HG03354 (cell line): Measurements from ENCODE around the gene PBX3.

Source experiments
- ATAC-seq: cut with Tn5 transposase; IDR thresholded peaks from one replicate; pipeline ENCODE4 v1.9.1; 2021; ENCODE audit warnings: mild to moderate bottlenecking; ENCODE audit not compliant: unreplicated experiment, poor library complexity, severe bottlenecking

The PBX3 gene

GRCh38 chr9:125963932-125964331 lies 216.8 kb downstream of the PBX3 start:
- ATAC-seq, result no peak

DNA sequence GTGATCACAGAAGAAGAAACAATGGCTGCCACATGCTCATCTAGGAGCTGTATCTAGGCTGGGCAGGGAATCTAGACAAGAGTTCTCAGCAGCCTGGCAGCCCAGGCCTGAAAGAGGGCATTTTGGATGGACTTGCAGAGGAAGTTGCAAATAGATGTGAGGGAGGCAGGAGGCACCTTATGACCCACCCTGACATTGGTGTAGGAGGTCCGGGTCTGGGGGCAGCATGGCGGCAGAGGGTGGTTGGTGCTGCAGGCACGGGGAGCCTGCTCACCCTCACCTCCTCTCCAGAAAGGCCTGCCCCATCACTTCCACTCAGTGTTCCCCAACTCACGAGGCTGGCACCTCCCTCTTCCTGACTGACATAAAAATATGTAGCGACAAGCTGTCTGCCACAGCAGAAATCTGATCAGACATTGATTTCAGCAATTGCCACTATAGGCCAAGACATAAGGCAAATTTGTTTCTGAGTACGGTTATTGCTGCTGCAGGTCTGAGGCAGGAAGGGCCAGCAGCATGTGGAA lies 217.6 kb downstream of the PBX3 start:
- no peak for ATAC-seq

DNA sequence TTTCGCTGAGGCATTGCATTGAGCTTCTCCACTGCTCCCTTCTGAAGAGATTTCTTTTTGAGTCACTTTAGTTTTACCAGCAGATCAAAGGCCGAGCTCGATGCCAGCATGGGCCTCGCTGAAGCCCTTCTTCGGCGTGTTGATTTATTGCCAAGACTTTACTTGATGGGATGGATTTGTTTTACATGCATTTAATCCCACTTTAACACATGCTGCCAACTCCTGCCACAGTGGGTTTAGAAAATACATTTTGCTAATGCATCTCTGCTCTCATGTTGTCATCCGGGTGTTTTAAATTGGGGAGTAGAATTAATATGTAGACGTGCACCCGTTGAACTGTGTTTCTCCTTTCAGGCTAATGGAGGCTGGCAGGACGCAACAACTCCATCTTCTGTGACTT lies 218.3 kb downstream of the PBX3 start:
- no peak for ATAC-seq

- ATAC-seq, result no peak
These were observed 219.3 kb downstream of the PBX3 start for GRCh38 chr9:125966466-125966865.

GRCh38 chr9:125966959-125967711 lies 220.0 kb downstream of the PBX3 start:
- ATAC-seq, result no peak

DNA sequence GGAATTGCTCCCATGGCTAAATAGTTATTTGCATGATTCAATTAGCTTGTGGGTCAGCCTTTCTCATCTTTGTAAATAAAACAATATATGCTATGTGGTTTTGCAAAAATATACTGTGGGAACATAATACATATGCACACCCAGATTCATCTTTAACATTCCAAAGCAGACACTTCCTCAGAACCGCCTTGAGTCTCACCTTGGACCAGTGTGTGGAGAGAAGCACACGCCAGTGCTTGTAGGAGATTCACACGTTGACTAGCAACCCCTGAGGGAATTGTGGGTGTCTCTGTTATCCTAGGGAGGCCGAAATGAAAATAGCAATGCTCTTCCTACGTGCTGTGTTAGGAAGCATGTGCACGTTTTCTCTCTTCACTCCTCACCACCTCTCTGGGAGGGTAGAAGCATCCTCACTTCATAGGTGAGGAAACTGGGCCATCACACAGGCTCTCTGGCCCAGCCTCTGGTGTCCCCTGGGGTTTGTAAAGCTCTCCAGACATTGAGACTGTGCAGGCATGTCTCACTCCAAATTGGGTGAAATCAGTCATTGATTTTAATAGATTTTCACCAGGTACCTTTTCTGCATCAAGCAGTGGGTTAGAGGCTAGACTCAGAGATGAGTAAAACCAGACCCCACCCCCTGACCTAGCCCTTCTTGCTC lies 221.7 kb downstream of the PBX3 start:
- ATAC-seq, result no peak

DNA sequence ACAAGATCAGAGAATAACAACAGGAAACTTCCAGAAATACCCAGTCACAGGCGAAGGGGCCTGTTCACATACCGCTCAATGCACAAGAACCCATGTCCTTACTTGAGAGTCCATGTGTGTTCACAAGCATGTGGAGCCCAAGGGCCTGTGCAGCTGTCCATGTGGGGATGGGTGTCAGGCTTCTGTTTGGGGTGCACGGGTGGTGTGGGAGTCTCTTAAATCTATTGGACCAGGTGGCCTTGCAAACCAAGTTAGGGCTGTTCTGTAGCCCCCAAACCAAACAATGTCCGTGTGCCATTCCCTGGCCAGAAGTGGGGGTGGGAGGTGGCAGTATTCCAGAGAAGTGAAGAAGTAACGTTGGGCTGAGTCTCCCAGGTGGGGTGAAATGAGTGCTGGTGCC lies 222.3 kb downstream of the PBX3 start:
- no peak for ATAC-seq

DNA sequence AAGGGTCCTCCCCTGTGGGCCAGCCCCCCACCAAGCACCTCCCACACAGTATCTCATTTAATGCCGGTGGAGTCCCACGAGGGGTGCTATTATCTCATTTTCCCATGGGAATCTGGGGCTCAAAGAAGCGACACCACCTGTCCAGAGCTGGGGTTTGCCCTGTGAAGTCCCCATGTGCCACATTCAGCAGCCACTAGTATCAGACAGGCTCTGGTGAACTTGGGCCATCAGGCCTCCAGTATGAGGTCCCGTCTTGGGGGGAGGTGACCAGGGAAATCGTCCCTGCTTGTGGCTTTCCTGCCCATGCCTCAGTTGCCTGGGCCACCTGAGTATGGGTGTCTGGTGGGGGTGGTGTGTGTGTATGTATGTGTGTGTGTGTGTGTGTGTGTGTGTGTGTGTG lies 222.7 kb downstream of the PBX3 start:
- ATAC-seq, result no peak

GRCh38 chr9:125970340-125970739 lies 223.2 kb downstream of the PBX3 start:
- no peak for ATAC-seq

DNA sequence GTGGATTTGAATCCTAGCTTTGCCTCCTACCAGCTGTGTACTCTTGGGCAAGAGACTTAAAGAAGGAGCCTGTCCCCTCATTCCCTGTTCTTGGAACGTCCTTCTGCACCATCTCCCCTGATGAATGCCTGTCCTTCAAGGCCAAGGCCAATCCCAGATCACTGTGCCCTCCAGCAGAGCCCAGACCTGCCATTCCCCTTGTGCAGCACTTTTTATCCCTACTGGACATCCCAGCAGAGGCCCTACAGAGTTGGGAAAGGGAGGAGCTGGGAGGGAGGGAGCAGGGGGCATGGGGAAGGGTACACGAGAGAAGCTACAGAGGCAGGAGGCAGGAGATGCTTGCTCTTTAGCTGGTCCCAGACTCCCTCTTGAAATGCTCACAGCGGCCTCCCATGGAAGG lies 223.9 kb downstream of the PBX3 start:
- ATAC-seq, result no peak

GRCh38 chr9:125972012-125972729 lies 225.0 kb downstream of the PBX3 start:
- ATAC-seq, result no peak

- ATAC-seq, result no peak
These were observed 226.4 kb downstream of the PBX3 start for GRCh38 chr9:125973547-125973946.

- no peak for ATAC-seq
These were observed 227.5 kb downstream of the PBX3 start for GRCh38 chr9:125974705-125975104.

DNA sequence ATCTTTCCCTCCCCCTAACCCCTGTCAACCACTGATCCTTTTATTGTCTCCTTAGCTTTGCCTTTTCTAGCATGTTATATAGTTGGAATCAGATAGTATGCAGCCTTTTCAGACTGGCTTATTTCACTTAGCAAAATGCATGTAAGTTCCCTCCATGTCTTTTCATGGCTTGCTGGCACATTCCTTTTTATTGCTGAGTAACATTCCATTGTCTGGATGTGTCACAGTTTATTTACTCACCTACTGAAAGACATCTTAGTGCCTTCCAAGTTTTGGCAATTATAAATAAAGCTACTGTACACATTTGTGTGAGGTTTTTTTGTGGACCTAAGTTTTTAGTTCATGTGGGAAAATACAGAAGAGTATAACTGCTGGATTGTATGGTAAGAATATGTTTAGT lies 230.1 kb downstream of the PBX3 start:
- ATAC-seq, result no peak

GRCh38 chr9:125979383-125979782 lies 232.2 kb downstream of the PBX3 start:
- no peak for ATAC-seq

GRCh38 chr9:125982798-125983406 lies 235.7 kb downstream of the PBX3 start:
- no peak for ATAC-seq

- ATAC-seq, result no peak
These were observed 236.5 kb downstream of the PBX3 start for GRCh38 chr9:125983681-125984080.

DNA sequence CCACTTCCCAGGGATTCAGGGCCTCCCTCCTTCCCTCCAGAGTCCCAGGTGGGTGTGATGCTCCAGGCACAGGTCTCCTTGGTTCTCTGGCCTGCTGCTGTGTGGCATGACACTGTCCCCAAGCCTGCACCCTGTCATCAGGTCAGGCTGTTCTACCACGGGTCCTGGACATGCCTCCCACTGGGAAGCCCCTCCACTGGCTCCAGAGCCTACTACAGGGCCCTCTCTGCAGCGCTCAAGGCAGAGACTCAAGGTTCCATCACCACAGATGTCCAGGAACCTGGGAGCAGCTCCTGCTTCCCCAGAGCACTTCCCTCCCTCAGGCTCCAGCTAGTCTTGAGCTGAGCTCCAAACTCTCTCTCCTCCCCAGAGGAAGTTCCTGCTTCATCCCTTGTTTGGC lies 237.3 kb downstream of the PBX3 start:
- no peak for ATAC-seq

GRCh38 chr9:125985142-125985997 lies 238.2 kb downstream of the PBX3 start:
- no peak for ATAC-seq
